ENCODE data around the gene OS9.

DNA sequence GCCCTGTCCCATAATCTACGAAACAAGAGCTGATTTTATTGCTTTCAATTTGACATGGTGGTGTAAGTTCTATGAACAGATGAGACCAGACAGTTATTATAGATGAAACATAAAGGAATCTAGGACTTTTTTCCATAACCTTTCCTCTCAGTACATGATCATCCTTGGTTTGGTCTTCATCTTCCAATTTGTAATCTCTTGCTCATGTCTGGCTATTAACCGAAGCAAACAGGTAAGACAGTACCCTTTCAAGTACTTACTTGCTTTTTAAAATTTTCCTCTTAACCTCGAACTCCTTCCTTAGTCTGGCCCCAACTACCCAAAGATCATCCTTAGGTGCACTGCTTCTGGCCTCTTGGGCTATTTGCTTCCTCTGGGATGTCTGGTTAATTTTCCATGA lies 52.1 kb downstream of the OS9 start:
- TF ChIP-seq, protein P1, sequence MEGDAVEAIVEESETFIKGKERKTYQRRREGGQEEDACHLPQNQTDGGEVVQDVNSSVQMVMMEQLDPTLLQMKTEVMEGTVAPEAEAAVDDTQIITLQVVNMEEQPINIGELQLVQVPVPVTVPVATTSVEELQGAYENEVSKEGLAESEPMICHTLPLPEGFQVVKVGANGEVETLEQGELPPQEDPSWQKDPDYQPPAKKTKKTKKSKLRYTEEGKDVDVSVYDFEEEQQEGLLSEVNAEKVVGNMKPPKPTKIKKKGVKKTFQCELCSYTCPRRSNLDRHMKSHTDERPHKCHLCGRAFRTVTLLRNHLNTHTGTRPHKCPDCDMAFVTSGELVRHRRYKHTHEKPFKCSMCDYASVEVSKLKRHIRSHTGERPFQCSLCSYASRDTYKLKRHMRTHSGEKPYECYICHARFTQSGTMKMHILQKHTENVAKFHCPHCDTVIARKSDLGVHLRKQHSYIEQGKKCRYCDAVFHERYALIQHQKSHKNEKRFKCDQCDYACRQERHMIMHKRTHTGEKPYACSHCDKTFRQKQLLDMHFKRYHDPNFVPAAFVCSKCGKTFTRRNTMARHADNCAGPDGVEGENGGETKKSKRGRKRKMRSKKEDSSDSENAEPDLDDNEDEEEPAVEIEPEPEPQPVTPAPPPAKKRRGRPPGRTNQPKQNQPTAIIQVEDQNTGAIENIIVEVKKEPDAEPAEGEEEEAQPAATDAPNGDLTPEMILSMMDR (IDR thresholded peaks at IDR 0.05): no peak
- TF ChIP-seq POLR2A (IDR thresholded peaks at IDR 0.05): no peak

All from body of pancreas (tissue), 4 donors.